ENCODE data around the gene LSM3. TPM values are rescaled to one million over a fixed set of nuclear protein-coding genes. Genes with fewer than 3 reads are reported as not detected.

Gene LSM3
- total and polyA plus RNA-seq, 2 experiments from 2014 or later = 12.4 to 22.1 TPM

DNA sequence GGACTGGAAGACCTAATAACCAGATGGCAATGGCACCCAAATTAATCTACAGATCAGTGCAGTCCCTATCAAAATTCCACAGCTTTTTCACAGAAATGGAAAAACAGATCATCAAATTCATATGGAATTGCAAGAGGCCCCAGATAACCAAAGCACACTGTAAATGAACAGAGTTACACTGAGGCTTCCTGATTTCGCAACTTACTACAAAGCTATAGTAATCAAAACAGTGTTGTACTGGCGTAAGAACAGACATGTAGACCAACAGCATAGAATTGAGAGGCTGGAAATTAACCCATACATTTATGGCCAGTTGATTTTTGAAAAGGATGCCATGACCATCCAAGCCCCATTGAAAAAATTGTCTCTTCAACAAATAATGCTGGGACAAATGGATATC is 16.4 kb upstream of the LSM3 start:
- Histone ChIP-seq H3K36me3 (replicated peaks; ENCODE audit: insufficient read depth, low read depth) (peaks cover 9% of the 10 kb centered on the region), H2AFZ (no peak overlapping the region), H3K4me3 (no peak overlapping the region), H3K9me3 (ENCODE audit: low read depth) (peaks cover 16% of the 10 kb centered on the region), H3K9me2 (replicated peaks; ENCODE audit: insufficient read depth) (no peaks in the 10 kb centered on the region), H3K27me3 (no peaks in the 10 kb centered on the region), H3K4me1 (ENCODE audit: insufficient read depth) (no peaks in the 10 kb centered on the region), H3K27ac (no peak overlapping the region), H3K4me2 (no peak overlapping the region), H3K79me2 (peaks cover 12% of the 10 kb centered on the region), H4K20me1 (ENCODE audit: insufficient read depth, poor library complexity, severe bottlenecking) (no peaks in the 10 kb centered on the region)
- DNase-seq (ENCODE audit: low spot score) = no peak
- WGBS (ENCODE audit: low lambda C conversion rate, missing lambda C conversion rate) = 92% methylated on average over 2 of the region's 2 CpGs
- TF ChIP-seq EZH2phosphoT487 (IDR thresholded peaks at IDR 0.05; ENCODE audit: low read depth, severe bottlenecking, unreplicated experiment) = no peak

DNA sequence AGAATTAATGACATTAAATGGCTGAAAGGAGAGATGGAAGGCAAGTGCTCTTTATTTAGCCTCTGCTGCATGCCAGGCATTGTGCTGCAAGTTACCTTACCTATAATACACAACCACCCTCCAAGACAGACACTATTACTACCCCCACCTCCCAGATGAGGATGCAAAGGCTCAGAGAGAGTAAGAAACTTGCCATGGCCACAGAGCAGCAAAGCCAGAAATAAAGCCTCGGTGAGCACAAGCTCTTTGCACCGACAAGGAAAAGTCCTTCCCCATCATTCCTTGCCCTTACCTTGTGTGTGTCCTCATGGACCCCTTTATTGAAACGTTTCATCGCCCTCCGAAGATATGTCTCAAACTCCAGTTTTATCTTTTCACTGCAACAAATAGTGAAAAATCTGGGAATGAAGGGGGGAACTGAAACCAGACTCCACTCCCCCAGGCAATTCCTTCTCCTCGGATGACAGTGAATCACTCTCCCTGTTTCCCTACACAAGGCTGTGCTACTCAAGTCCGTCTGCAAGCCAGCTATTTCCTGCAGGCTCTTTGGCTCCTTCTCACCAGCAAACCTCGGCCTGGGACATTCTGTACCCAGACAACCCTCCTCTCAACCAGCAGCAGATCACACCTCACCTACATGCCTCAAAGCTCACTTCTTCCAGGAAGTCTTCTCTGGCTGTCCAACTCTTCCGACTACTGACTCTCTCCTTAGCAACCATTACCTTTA is 11.6 kb upstream of the LSM3 start:
- Histone ChIP-seq H3K9me2 (replicated peaks; ENCODE audit: insufficient read depth) (no peaks in the 10 kb centered on the region), H3K9me3 (ENCODE audit: low read depth) (peaks cover 6% of the 10 kb centered on the region), H3K79me2 (peaks cover 11% of the 10 kb centered on the region), H2AFZ (no peak overlapping the region), H3K4me1 (ENCODE audit: insufficient read depth) (no peaks in the 10 kb centered on the region), H4K20me1 (ENCODE audit: insufficient read depth, poor library complexity, severe bottlenecking) (no peaks in the 10 kb centered on the region), H3K4me2 (no peak overlapping the region), H3K4me3 (no peak overlapping the region), H3K36me3 (replicated peaks; ENCODE audit: insufficient read depth, low read depth) (peaks cover 10% of the 10 kb centered on the region), H3K27me3 (no peaks in the 10 kb centered on the region), H3K27ac (no peak overlapping the region)
- WGBS (ENCODE audit: low lambda C conversion rate, missing lambda C conversion rate) = 96% methylated on average over 9 of the region's 9 CpGs
- DNase-seq (ENCODE audit: low spot score) = no peak
- TF ChIP-seq, protein P1, sequence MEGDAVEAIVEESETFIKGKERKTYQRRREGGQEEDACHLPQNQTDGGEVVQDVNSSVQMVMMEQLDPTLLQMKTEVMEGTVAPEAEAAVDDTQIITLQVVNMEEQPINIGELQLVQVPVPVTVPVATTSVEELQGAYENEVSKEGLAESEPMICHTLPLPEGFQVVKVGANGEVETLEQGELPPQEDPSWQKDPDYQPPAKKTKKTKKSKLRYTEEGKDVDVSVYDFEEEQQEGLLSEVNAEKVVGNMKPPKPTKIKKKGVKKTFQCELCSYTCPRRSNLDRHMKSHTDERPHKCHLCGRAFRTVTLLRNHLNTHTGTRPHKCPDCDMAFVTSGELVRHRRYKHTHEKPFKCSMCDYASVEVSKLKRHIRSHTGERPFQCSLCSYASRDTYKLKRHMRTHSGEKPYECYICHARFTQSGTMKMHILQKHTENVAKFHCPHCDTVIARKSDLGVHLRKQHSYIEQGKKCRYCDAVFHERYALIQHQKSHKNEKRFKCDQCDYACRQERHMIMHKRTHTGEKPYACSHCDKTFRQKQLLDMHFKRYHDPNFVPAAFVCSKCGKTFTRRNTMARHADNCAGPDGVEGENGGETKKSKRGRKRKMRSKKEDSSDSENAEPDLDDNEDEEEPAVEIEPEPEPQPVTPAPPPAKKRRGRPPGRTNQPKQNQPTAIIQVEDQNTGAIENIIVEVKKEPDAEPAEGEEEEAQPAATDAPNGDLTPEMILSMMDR (IDR thresholded peaks at IDR 0.05; ENCODE audit: poor library complexity) = no peak
- TF ChIP-seq EZH2 (IDR thresholded peaks at IDR 0.05; ENCODE audit: borderline replicate concordance) (no peak), EZH2phosphoT487 (IDR thresholded peaks at IDR 0.05; ENCODE audit: low read depth, severe bottlenecking, unreplicated experiment) (no peak)

DNA sequence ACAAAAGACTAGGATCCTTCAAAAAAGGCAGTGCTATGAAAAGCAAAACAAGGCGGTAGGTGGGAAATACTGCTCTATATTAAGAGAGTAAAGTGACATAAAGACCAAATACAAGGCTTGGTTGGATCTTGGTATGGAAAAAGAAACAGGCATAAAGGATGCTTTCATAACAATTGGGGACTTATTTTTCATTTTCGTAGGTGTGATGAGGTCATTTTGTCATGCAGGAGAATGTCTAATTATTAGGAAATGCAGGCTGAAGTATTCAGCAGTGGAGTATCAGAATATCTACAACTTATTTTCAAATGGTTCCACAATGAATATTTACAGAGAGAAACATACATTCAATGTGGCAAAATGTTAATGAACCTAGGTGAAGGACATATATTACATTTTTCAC is 9.2 kb upstream of the LSM3 start:
- Histone ChIP-seq H3K9me2 (replicated peaks; ENCODE audit: insufficient read depth) (no peaks in the 10 kb centered on the region), H3K27me3 (no peaks in the 10 kb centered on the region), H2AFZ (no peak overlapping the region), H4K20me1 (ENCODE audit: insufficient read depth, poor library complexity, severe bottlenecking) (no peaks in the 10 kb centered on the region), H3K4me3 (no peak overlapping the region), H3K4me2 (no peak overlapping the region), H3K79me2 (peaks cover 21% of the 10 kb centered on the region), H3K27ac (no peak overlapping the region), H3K9me3 (ENCODE audit: low read depth) (no peaks in the 10 kb centered on the region), H3K36me3 (replicated peaks; ENCODE audit: insufficient read depth, low read depth) (peaks cover 4% of the 10 kb centered on the region), H3K4me1 (ENCODE audit: insufficient read depth) (no peaks in the 10 kb centered on the region)
- no peak for DNase-seq (ENCODE audit: low spot score)
- WGBS (ENCODE audit: low lambda C conversion rate, missing lambda C conversion rate) = 100% methylated on average over 2 of the region's 2 CpGs
- TF ChIP-seq EZH2 (IDR thresholded peaks at IDR 0.05; ENCODE audit: borderline replicate concordance) (no peak), EZH2phosphoT487 (IDR thresholded peaks at IDR 0.05; ENCODE audit: low read depth, severe bottlenecking, unreplicated experiment) (no peak)
- TF ChIP-seq, protein P1 (IDR thresholded peaks at IDR 0.05; ENCODE audit: poor library complexity) = no peak

DNA sequence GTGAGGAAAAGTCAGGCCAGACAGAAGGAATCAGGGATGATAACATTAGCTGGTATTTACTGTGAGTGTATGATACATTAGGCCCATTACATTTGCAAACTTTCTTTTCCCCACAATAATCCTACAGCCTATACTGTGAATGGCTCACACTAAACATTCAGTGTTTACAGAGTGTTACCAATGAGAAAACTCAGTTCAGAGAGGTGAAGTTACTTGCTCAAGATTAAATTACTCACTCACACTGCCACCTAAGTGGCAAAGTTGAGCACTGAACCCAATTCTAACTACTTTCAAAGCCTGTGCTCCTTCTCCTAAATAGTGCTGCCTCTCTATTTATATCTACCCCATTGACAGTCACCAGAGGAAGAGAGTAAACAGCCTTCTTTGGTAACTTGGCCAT is 8.7 kb upstream of the LSM3 start:
- Histone ChIP-seq H3K27me3 (no peaks in the 10 kb centered on the region), H3K4me1 (ENCODE audit: insufficient read depth) (no peaks in the 10 kb centered on the region), H3K4me2 (no peak overlapping the region), H3K36me3 (replicated peaks; ENCODE audit: insufficient read depth, low read depth) (peaks cover 4% of the 10 kb centered on the region), H3K9me3 (ENCODE audit: low read depth) (no peaks in the 10 kb centered on the region), H2AFZ (no peak overlapping the region), H3K4me3 (no peak overlapping the region), H3K9me2 (replicated peaks; ENCODE audit: insufficient read depth) (no peaks in the 10 kb centered on the region), H3K27ac (no peak overlapping the region), H3K79me2 (peaks cover 25% of the 10 kb centered on the region), H4K20me1 (ENCODE audit: insufficient read depth, poor library complexity, severe bottlenecking) (no peaks in the 10 kb centered on the region)
- no peak for DNase-seq (ENCODE audit: low spot score)
- TF ChIP-seq EZH2 (IDR thresholded peaks at IDR 0.05; ENCODE audit: borderline replicate concordance) (no peak), EZH2phosphoT487 (IDR thresholded peaks at IDR 0.05; ENCODE audit: low read depth, severe bottlenecking, unreplicated experiment) (no peak)
- TF ChIP-seq, protein P1 (IDR thresholded peaks at IDR 0.05; ENCODE audit: poor library complexity) = no peak

All from hepatocyte (in vitro differentiated cells).